CD4-positive, alpha-beta memory T cell (primary cell): ENCODE data around the gene ZNF664. TPM values are rescaled to one million over a fixed set of nuclear protein-coding genes. Genes with fewer than 3 reads are reported as not detected.
A peak's percentile ranks its signal among the peaks of the same experiment; 100 is the strongest.

Source experiments
- CTCF ChIA-PET: fragments of 350-600 bp; sonication (Branson Sonifier 250); formaldehyde crosslinking; loops from one replicate; lab custom pipeline; 2021; ENCODE audit warnings: inconsistent platforms; ENCODE audit not compliant: partially characterized antibody; lab: Charles Lee
- POLR2A ChIA-PET: fragments of 350-600 bp; sonication (Branson Sonifier 250); formaldehyde crosslinking; loops from one replicate; lab custom pipeline; 2021; ENCODE audit not compliant: partially characterized antibody; lab: Charles Lee
- DNase-seq, 5 donors: peaks; one replicate each; pipeline versions ENCODE4 v3.0.0 to v3.0.0-alpha.2; 2020 to 2022; ENCODE audit warnings: mixed read lengths in 1 of 5
- H3K27ac ChIP-seq: one replicate; pipeline ENCODE4 v1.7.0; 2013; ENCODE audit warnings: low read depth, low read length
- H3K27me3 ChIP-seq: 2 replicates; pipeline ENCODE4 v1.7.0; 2013; ENCODE audit warnings: mild to moderate bottlenecking, low read length, moderate library complexity; ENCODE audit not compliant: insufficient read depth
- H3K36me3 ChIP-seq: 2 replicates; pipeline ENCODE4 v1.7.0; 2013; ENCODE audit warnings: mild to moderate bottlenecking, low read length, moderate library complexity; ENCODE audit not compliant: insufficient read depth
- H3K4me1 ChIP-seq: 2 replicates; pipeline ENCODE4 v1.7.0; 2013; ENCODE audit warnings: mild to moderate bottlenecking, low read length, moderate library complexity; ENCODE audit not compliant: insufficient read depth
- H3K4me3 ChIP-seq, 2 donors: one replicate each; pipeline ENCODE4 v1.7.0; 2013; ENCODE audit warnings: low read length in 2 of 2, mild to moderate bottlenecking in 1 of 2
- H3K9me3 ChIP-seq, 2 donors: one replicate each; pipeline ENCODE4 v1.7.0; 2013; ENCODE audit warnings: low read length in 2 of 2, control low read depth in 1 of 2; ENCODE audit not compliant: control insufficient read depth in 1 of 2
- H3K27ac Mint-ChIP-seq, 7 donors: one replicate each; pipeline ENCODE4 v1.8.0; 2020 to 2021; ENCODE audit warnings: mixed read lengths in 7 of 7, mild to moderate bottlenecking in 6 of 7, inconsistent platforms in 3 of 7, moderate library complexity in 3 of 7
- H3K27me3 Mint-ChIP-seq, 2 donors: one replicate each; pipeline ENCODE4 v1.8.0; 2020 to 2021; ENCODE audit warnings: mixed read lengths in 2 of 2
- H3K36me3 Mint-ChIP-seq, 2 donors: one replicate each; pipeline ENCODE4 v1.8.0; 2020 to 2021; ENCODE audit warnings: mixed read lengths in 2 of 2, inconsistent platforms in 1 of 2, mild to moderate bottlenecking in 1 of 2
- H3K4me1 Mint-ChIP-seq, 4 donors: one replicate each; pipeline ENCODE4 v1.8.0; 2020 to 2021; ENCODE audit warnings: mixed read lengths in 4 of 4, mild to moderate bottlenecking in 1 of 4
- H3K4me3 Mint-ChIP-seq, 8 donors: one replicate each; pipeline ENCODE4 v1.8.0; 2020 to 2021; ENCODE audit warnings: mixed read lengths in 8 of 8, mild to moderate bottlenecking in 7 of 8, moderate library complexity in 6 of 8, inconsistent platforms in 3 of 8
- H3K9me3 Mint-ChIP-seq, 8 donors: one replicate each; pipeline ENCODE4 v1.8.0; 2020 to 2021; ENCODE audit warnings: mixed read lengths in 8 of 8, mild to moderate bottlenecking in 5 of 8, inconsistent platforms in 3 of 8, moderate library complexity in 1 of 8
- intact Hi-C: fragments of 100-400 bp; cut with micrococcal nuclease; formaldehyde crosslinking; loops from one replicate; pipeline ENCODE4 v1.15.1; 2023
- polyA plus RNA-seq, 2 donors: library from polyadenylated mRNA; unstranded; fragments of 300-500 nt; fragmentation: Illumina TruSeq; gene quantifications; one replicate each; pipeline ENCODE4 v1.2.3, GENCODE V29; 2021
- total RNA-seq, 2 experiments: library from RNA; stranded (reverse); gene quantifications; one replicate each; pipeline ENCODE4 v1.2.3, GENCODE V29; 2021

The ZNF664 gene
- total and polyA plus RNA-seq, 4 experiments from 2014 or later: 5.7 to 57.9 (median 32.6) TPM

DNA sequence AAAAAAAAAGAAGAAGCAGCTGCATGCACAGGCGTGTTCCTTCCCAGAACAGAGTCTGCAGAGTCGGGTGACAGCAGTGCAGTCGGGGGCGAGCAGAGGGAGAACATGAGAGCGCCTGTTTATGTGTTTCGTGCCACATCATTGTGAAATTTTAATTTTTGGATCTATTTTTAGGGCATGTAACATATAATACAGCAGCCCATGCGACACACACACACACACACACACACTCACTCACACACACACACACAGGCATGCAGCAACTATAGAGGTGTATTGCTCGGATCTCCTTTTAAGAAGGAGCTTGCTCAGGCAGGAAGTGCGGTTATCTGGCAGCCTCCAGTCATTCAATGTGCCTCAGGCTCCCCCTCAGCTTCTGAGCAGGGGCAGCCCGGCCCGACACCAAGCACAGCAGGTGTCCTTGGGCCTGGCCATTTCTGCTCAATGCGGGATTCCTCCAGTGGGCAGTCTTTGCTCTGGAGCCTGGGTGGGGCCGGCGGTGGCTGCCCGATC lies 71.8 kb downstream of the ZNF664 start:
- Mint-ChIP-seq H3K4me3 (peak overlapping the region in 2 of 8 donors; percentile 29 to 50), H3K27me3 (peaks cover 0 to 3% of the 10 kb centered on the region in 2 donors), H3K4me1 (peaks cover 0 to 5% (median 0%) of the 10 kb centered on the region in 4 donors), H3K36me3 (peaks cover 12 to 19% of the 10 kb centered on the region in 2 donors), H3K9me3 (peaks cover 0 to 35% (median 32%) of the 10 kb centered on the region in 8 donors), H3K27ac (no peak overlapping the region)
- no peak overlapping the region for H3K4me3 ChIP-seq
- ChIA-PET POLR2A (no interaction called here), CTCF (interaction anchor here (1.8 kb wide), 1 partner anchor 720 kb away, joined by 5 read pairs; no protein-coding TSS in a partner anchor)
- H3K27me3 ChIP-seq: no peaks in the 10 kb centered on the region
- H3K4me1 ChIP-seq: no peaks in the 10 kb centered on the region
- H3K36me3 ChIP-seq: no peaks in the 10 kb centered on the region
- peaks cover 0 to 13% of the 10 kb centered on the region in 2 donors for H3K9me3 ChIP-seq
- no peak overlapping the region for H3K27ac ChIP-seq
- intact Hi-C loops: no loop called here
- DNase-seq: peak in 4 of 5 donors; percentile 13 to 24 (median 21)

GRCh38 chr12:124045671-124046455 lies 72.8 kb downstream of the ZNF664 start:
- H3K4me1 Mint-ChIP-seq: peaks cover 0 to 5% (median 0%) of the 10 kb centered on the region in 4 donors
- Histone ChIP-seq H3K36me3 (no peaks in the 10 kb centered on the region), H3K27me3 (no peaks in the 10 kb centered on the region), H3K4me3 (no peak overlapping the region), H3K9me3 (peaks cover 0 to 13% of the 10 kb centered on the region in 2 donors), H3K4me1 (no peaks in the 10 kb centered on the region), H3K27ac (no peak overlapping the region)
- H3K36me3 Mint-ChIP-seq: peaks cover 12 to 19% of the 10 kb centered on the region in 2 donors
- peak overlapping the region in 1 of 7 donors; percentile 23 for H3K27ac Mint-ChIP-seq
- no peak for DNase-seq
- peaks cover 0 to 3% of the 10 kb centered on the region in 2 donors for H3K27me3 Mint-ChIP-seq
- peaks cover 0 to 35% (median 33%) of the 10 kb centered on the region in 8 donors for H3K9me3 Mint-ChIP-seq
- intact Hi-C loops: no loop called here
- ChIA-PET POLR2A (no interaction called here), CTCF (interaction anchor here (1.7 kb wide), 2 partner anchors 17 to 726 kb away, joined by 3 to 4 read pairs; no protein-coding TSS in a partner anchor)
- H3K4me3 Mint-ChIP-seq: no peak overlapping the region

GRCh38 chr12:124046456-124046740 lies 73.4 kb downstream of the ZNF664 start:
- H3K27ac Mint-ChIP-seq: no peak overlapping the region
- peaks cover 0 to 5% (median 0%) of the 10 kb centered on the region in 4 donors for H3K4me1 Mint-ChIP-seq
- CTCF ChIA-PET: interaction anchor here (0.9 to 2.2 kb wide), 5 partner anchors 9 to 725 kb away, joined by 3 to 7 read pairs (median 3); no protein-coding TSS in a partner anchor

DNA sequence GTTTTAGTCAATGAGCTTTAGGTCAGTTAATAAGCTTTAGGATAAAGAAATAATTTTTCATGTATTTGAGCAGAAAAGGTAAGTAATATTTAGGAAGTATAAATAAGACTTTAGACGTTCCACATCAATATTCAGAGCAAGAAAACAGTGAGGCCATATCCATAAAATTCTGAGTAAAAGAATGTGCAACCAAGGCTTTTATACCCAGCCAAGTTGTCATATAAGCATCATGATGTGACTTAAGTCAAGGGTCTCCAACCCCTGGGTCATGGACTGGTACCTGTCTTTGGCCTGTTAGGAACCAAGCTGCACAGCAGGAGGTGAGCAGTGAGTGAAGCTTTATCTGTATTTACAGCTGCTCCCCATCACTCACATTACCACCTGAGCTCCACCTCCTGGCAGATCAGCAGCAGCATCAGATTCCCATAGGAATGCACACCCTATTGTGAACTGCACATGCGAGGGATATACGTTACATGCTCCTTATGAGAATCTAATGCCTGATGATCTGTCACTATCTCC lies 74.1 kb downstream of the ZNF664 start:
- CTCF ChIA-PET: interaction anchor here (0.9 to 2.2 kb wide), 6 partner anchors 9 to 725 kb away, joined by 3 to 7 read pairs (median 3); no protein-coding TSS in a partner anchor
- Mint-ChIP-seq H3K27ac (no peak overlapping the region), H3K27me3 (peaks cover 0 to 5% of the 10 kb centered on the region in 2 donors), H3K36me3 (peaks cover 12 to 19% of the 10 kb centered on the region in 2 donors), H3K9me3 (peaks cover 0 to 35% (median 33%) of the 10 kb centered on the region in 8 donors), H3K4me1 (peaks cover 0 to 5% (median 0%) of the 10 kb centered on the region in 4 donors), H3K4me3 (no peak overlapping the region)
- POLR2A ChIA-PET: no interaction called here
- DNase-seq: no peak
- Histone ChIP-seq H3K36me3 (no peaks in the 10 kb centered on the region), H3K27me3 (no peaks in the 10 kb centered on the region), H3K9me3 (peaks cover 0 to 13% of the 10 kb centered on the region in 2 donors), H3K4me3 (no peak overlapping the region), H3K27ac (no peak overlapping the region), H3K4me1 (no peaks in the 10 kb centered on the region)
- intact Hi-C loops: no loop called here

More at GRCh38 chr12:124046456-124046740, 73.4 kb downstream of the ZNF664 start:
- Histone ChIP-seq H3K9me3 (peaks cover 0 to 13% of the 10 kb centered on the region in 2 donors), H3K27ac (no peak overlapping the region), H3K4me3 (no peak overlapping the region), H3K36me3 (no peaks in the 10 kb centered on the region), H3K4me1 (no peaks in the 10 kb centered on the region), H3K27me3 (no peaks in the 10 kb centered on the region)
- H3K27me3 Mint-ChIP-seq: peaks cover 0 to 3% of the 10 kb centered on the region in 2 donors
- no peak overlapping the region for H3K4me3 Mint-ChIP-seq
- peaks cover 12 to 19% of the 10 kb centered on the region in 2 donors for H3K36me3 Mint-ChIP-seq
- intact Hi-C loops: no loop called here
- POLR2A ChIA-PET: no interaction called here
- peaks cover 0 to 35% (median 33%) of the 10 kb centered on the region in 8 donors for H3K9me3 Mint-ChIP-seq
- no peak for DNase-seq

GRCh38 chr12:124049451-124050094 lies 76.6 kb downstream of the ZNF664 start:
- no peak overlapping the region for H3K4me3 ChIP-seq

DNA sequence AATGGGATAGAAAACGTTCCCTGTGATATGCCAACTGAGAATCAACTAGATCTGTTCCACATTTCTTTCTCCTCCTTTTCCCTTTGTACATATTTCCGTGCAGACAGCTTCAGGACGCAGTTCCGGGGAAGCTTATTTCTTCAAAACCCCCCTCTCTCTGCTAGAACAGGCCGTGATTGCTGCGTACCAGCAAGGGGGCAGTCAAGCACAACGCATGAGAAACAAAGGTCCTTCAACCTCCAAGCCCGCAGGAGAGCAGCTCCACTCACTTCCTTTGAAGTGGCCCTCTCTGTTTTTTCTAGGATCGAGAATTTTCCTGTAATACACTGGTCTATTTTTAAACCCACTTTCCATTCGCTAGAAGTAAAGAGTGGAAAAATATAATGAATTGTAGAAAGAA lies 80.8 kb downstream of the ZNF664 start:
- ChIA-PET CTCF (interaction anchor here (1.5 kb wide), 1 partner anchor 17 kb away, joined by 5 read pairs; no protein-coding TSS in a partner anchor), POLR2A (no interaction called here)
- Histone ChIP-seq H3K36me3 (no peaks in the 10 kb centered on the region), H3K27ac (no peak overlapping the region), H3K4me3 (no peak overlapping the region), H3K9me3 (no peaks in the 10 kb centered on the region), H3K4me1 (no peaks in the 10 kb centered on the region), H3K27me3 (no peaks in the 10 kb centered on the region)
- Mint-ChIP-seq H3K27ac (no peak overlapping the region), H3K27me3 (peaks cover 2 to 6% of the 10 kb centered on the region in 2 donors), H3K36me3 (peaks cover 5 to 6% of the 10 kb centered on the region in 2 donors), H3K9me3 (peaks cover 0 to 8% (median 6%) of the 10 kb centered on the region in 8 donors), H3K4me3 (no peak overlapping the region), H3K4me1 (no peaks in the 10 kb centered on the region)
- intact Hi-C loops: no loop called here
- DNase-seq: no peak

More at GRCh38 chr12:124049451-124050094, 76.6 kb downstream of the ZNF664 start:
- Mint-ChIP-seq H3K27ac (no peak overlapping the region), H3K36me3 (peaks cover 12 to 19% of the 10 kb centered on the region in 2 donors), H3K27me3 (peaks cover 1 to 2% of the 10 kb centered on the region in 2 donors), H3K9me3 (peaks cover 0 to 35% (median 33%) of the 10 kb centered on the region in 8 donors), H3K4me1 (no peaks in the 10 kb centered on the region), H3K4me3 (no peak overlapping the region)
- intact Hi-C loops: no loop called here
- Histone ChIP-seq H3K27me3 (no peaks in the 10 kb centered on the region), H3K9me3 (peaks cover 0 to 13% of the 10 kb centered on the region in 2 donors), H3K4me1 (no peaks in the 10 kb centered on the region), H3K27ac (no peak overlapping the region), H3K36me3 (no peaks in the 10 kb centered on the region)
- DNase-seq: no peak
- ChIA-PET CTCF (no interaction called here), POLR2A (no interaction called here)
